ENCODE results near the gene DGAT2.

The DGAT2 gene

GRCh38 chr11:75812542-75813040 is 44.0 kb downstream of the DGAT2 start:
- Mint-ChIP-seq H3K4me3 (peak overlapping the region; percentile 1), H3K36me3 (ENCODE audit: low read depth) (no peaks in the 10 kb centered on the region), H3K4me1 (peaks cover 19% of the 10 kb centered on the region), H3K9me3 (no peaks in the 10 kb centered on the region), H3K27ac (peak overlapping the region; percentile 78), H3K27me3 (ENCODE audit: low read depth, poor library complexity) (peaks cover 3% of the 10 kb centered on the region)
- no peak for TF ChIP-seq CTCF (IDR thresholded peaks at IDR 0.05)
- DNase-seq = peak; percentile 16

DNA sequence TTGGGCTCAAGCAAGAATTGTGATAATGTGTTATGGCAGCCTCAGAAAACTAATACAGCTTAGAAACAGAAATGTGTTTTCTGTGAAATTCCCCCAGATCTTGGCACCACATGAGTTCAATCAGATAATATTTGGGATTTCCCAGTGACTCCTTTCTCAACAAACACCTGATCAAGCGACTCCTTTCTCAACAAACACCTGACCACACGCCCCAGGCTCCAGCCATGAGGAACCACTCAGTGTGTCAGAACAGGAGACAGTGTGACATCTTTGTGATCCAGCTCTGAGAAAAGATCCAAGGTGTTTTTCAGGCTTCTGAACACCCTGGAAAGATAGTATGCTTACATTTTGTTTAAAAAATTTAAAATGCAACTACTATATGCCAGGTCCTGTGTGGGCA is 44.5 kb downstream of the DGAT2 start:
- Mint-ChIP-seq H3K27me3 (ENCODE audit: low read depth, poor library complexity) (peaks cover 3% of the 10 kb centered on the region), H3K27ac (peak overlapping the region; percentile 70), H3K36me3 (ENCODE audit: low read depth) (no peaks in the 10 kb centered on the region), H3K4me1 (peaks cover 19% of the 10 kb centered on the region), H3K9me3 (no peaks in the 10 kb centered on the region), H3K4me3 (peak overlapping the region; percentile 92)
- no peak for TF ChIP-seq CTCF (IDR thresholded peaks at IDR 0.05)
- no peak for DNase-seq

DNA sequence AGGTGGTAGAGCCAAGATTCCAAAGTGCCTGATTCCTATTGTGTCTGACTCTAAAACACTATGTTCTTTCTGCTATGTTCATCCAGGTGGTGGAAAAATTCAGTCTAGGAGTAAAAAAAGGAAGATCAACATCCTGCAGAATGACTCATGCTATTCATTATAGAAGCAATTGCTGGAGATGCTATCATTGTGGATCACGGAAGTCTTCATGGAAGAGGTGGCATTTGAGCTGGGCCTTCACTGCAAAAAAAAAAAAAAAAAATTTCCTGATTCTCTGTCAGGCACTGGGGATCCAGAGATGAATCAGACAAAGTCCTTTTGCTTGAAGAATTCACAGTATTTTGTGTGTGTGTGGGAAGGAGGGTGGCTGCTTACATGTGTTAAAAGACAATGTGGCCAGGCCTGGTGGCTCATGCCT is 45.1 kb downstream of the DGAT2 start:
- H3K4me1 Mint-ChIP-seq = peaks cover 19% of the 10 kb centered on the region
- H3K9me3 Mint-ChIP-seq = no peaks in the 10 kb centered on the region
- no peak for DNase-seq
- peak overlapping the region; percentile 92 for H3K4me3 Mint-ChIP-seq
- no peak for TF ChIP-seq CTCF (IDR thresholded peaks at IDR 0.05)
- no peaks in the 10 kb centered on the region for H3K36me3 Mint-ChIP-seq (ENCODE audit: low read depth)
- no peaks in the 10 kb centered on the region for H3K27me3 Mint-ChIP-seq (ENCODE audit: low read depth, poor library complexity)
- no peak overlapping the region for H3K27ac Mint-ChIP-seq

- H3K9me3 Mint-ChIP-seq = no peaks in the 10 kb centered on the region
- no peak for DNase-seq
- H3K27ac Mint-ChIP-seq = peak overlapping the region; percentile 98
- peak overlapping the region; percentile 92 for H3K4me3 Mint-ChIP-seq
- H3K27me3 Mint-ChIP-seq (ENCODE audit: low read depth, poor library complexity) = no peaks in the 10 kb centered on the region
- H3K4me1 Mint-ChIP-seq = peaks cover 19% of the 10 kb centered on the region
- no peaks in the 10 kb centered on the region for H3K36me3 Mint-ChIP-seq (ENCODE audit: low read depth)
- no peak for TF ChIP-seq CTCF (IDR thresholded peaks at IDR 0.05)
Measured at GRCh38 chr11:75814363-75814676, 45.7 kb downstream of the DGAT2 start.

GRCh38 chr11:75814677-75815344 is 46.2 kb downstream of the DGAT2 start, which contains the start of gene UVRAG:
UVRAG (plus strand) TSS chr11:75815210; CDS start chr11:75815408, 198 bp downstream.
- DNase-seq = peak; percentile 99
- H3K27ac Mint-ChIP-seq = peak within 1 kb of the TSS; percentile 98
- no peaks in the 10 kb centered on the region for H3K27me3 Mint-ChIP-seq (ENCODE audit: low read depth, poor library complexity)
- no peaks in the 10 kb centered on the region for H3K9me3 Mint-ChIP-seq
- peaks cover 19% of the 10 kb centered on the region for H3K4me1 Mint-ChIP-seq
- peak within 1 kb of the TSS; percentile 92 for H3K4me3 Mint-ChIP-seq
- TF ChIP-seq CTCF (IDR thresholded peaks at IDR 0.05) = no peak
- no peaks in the 10 kb centered on the region for H3K36me3 Mint-ChIP-seq (ENCODE audit: low read depth)

Measured in nephron progenitor cell (in vitro differentiated cells).